H9 (cell line): ENCODE data around the gene SPATS1. TPM values are rescaled to one million over a fixed set of nuclear protein-coding genes. Genes with fewer than 3 reads are reported as not detected.

ENCODE experiments used
- DNase-seq: peaks from one replicate; pipeline ENCODE4 v3.0.0-alpha.2; 2017
- H2AFZ ChIP-seq: one replicate; pipeline ENCODE4 v1.6.1; 2013; ENCODE audit warnings: mild to moderate bottlenecking, low read length, control low read depth, moderate library complexity
- H2AK5ac ChIP-seq: 2 replicates; pipeline ENCODE4 v1.6.1; 2013; ENCODE audit warnings: low read length, control low read depth, mixed read lengths; ENCODE audit not compliant: insufficient read length
- H2BK120ac ChIP-seq: one replicate; pipeline ENCODE4 v1.6.1; 2013; ENCODE audit warnings: low read depth, mild to moderate bottlenecking, low read length, control low read depth, inconsistent platforms; ENCODE audit not compliant: poor library complexity, severe bottlenecking
- H2BK12ac ChIP-seq: 2 replicates; pipeline ENCODE4 v1.6.1; 2013; ENCODE audit warnings: low read length, control low read depth, mixed read lengths, low read depth; ENCODE audit not compliant: insufficient read length
- H2BK15ac ChIP-seq: 2 replicates; pipeline ENCODE4 v1.6.1; 2013; ENCODE audit warnings: low read depth, low read length, control low read depth
- H2BK20ac ChIP-seq: one replicate; pipeline ENCODE4 v1.6.1; 2013; ENCODE audit warnings: low read depth, mild to moderate bottlenecking, low read length, control low read depth, inconsistent platforms; ENCODE audit not compliant: poor library complexity, severe bottlenecking
- H2BK5ac ChIP-seq: 2 replicates; pipeline ENCODE4 v1.6.1; 2013; ENCODE audit warnings: low read length, control low read depth, mixed read lengths; ENCODE audit not compliant: insufficient read length
- H3K14ac ChIP-seq: 2 replicates; pipeline ENCODE4 v1.6.1; 2013; ENCODE audit warnings: low read length, control low read depth; ENCODE audit not compliant: insufficient read depth
- H3K18ac ChIP-seq: 2 replicates; pipeline ENCODE4 v1.6.1; 2013; ENCODE audit warnings: low read depth, mild to moderate bottlenecking, mixed read lengths, low read length, control low read depth; ENCODE audit not compliant: insufficient read length
- H3K23ac ChIP-seq: 2 replicates; pipeline ENCODE4 v1.6.1; 2013; ENCODE audit warnings: low read length, control low read depth, mixed read lengths, low read depth; ENCODE audit not compliant: insufficient read length
- H3K23me2 ChIP-seq: 2 replicates; pipeline ENCODE4 v1.6.1; 2013; ENCODE audit warnings: low read depth, mild to moderate bottlenecking, mixed read lengths, low read length, control low read depth; ENCODE audit not compliant: insufficient read length, poor library complexity, severe bottlenecking
- H3K27ac ChIP-seq: 2 replicates; pipeline ENCODE4 v1.5.1; 2013; ENCODE audit warnings: low read length, control low read depth, mixed read lengths, low read depth; ENCODE audit not compliant: insufficient read length
- H3K27me3 ChIP-seq: 2 replicates; pipeline ENCODE4 v1.6.1; 2013; ENCODE audit warnings: low read length, control low read depth, inconsistent platforms; ENCODE audit not compliant: insufficient read depth
- H3K4ac ChIP-seq: 2 replicates; pipeline ENCODE4 v1.6.1; 2013; ENCODE audit warnings: low read depth, mild to moderate bottlenecking, control low read depth, inconsistent platforms, low read length, moderate library complexity
- H3K4me1 ChIP-seq: 2 replicates; pipeline ENCODE4 v1.6.1; 2013; ENCODE audit warnings: low read length, control low read depth, inconsistent platforms; ENCODE audit not compliant: insufficient read depth
- H3K4me2 ChIP-seq: 2 replicates; pipeline ENCODE4 v1.6.1; 2013; ENCODE audit warnings: low read length, control low read depth, mixed read lengths; ENCODE audit not compliant: insufficient read length, insufficient read depth
- H3K56ac ChIP-seq: 2 replicates; pipeline ENCODE4 v1.6.1; 2013; ENCODE audit warnings: low read depth, mild to moderate bottlenecking, mixed read lengths, low read length, control low read depth; ENCODE audit not compliant: insufficient read length
- H3K79me1 ChIP-seq: 2 replicates; pipeline ENCODE4 v1.6.1; 2013; ENCODE audit warnings: low read depth, mild to moderate bottlenecking, moderate library complexity, low read length, control low read depth, inconsistent platforms; ENCODE audit not compliant: insufficient read depth, poor library complexity, severe bottlenecking
- H3K79me2 ChIP-seq: 2 replicates; pipeline ENCODE4 v1.6.1; 2013; ENCODE audit warnings: low read length, control low read depth, inconsistent platforms; ENCODE audit not compliant: insufficient read depth
- H3K9ac ChIP-seq: 2 replicates; pipeline ENCODE4 v1.6.1; 2013; ENCODE audit warnings: low read length, control low read depth, mixed read lengths; ENCODE audit not compliant: insufficient read length; ENCODE audit errors: extremely low read depth
- H3K9me3 ChIP-seq: one replicate; pipeline ENCODE4 v1.6.1; 2013; ENCODE audit warnings: low read depth, low read length, inconsistent platforms; ENCODE audit not compliant: control insufficient read depth
- H3T11ph ChIP-seq: one replicate; pipeline ENCODE4 v1.6.1; 2013; ENCODE audit warnings: mild to moderate bottlenecking, low read length, control low read depth, inconsistent platforms
- H4K20me1 ChIP-seq: one replicate; pipeline ENCODE4 v1.6.1; 2013; ENCODE audit not compliant: control insufficient read depth, insufficient read length, insufficient read depth
- H4K5ac ChIP-seq: 2 replicates; pipeline ENCODE4 v1.6.1; 2013; ENCODE audit warnings: low read depth, mild to moderate bottlenecking, mixed read lengths, low read length, control low read depth; ENCODE audit not compliant: insufficient read length
- H4K8ac ChIP-seq: replicated peaks from 2 replicates; pipeline ENCODE4 v1.6.1; 2013; ENCODE audit warnings: low read length, control low read depth, mixed read lengths, low read depth; ENCODE audit not compliant: insufficient read length
- H4K91ac ChIP-seq: 2 replicates; pipeline ENCODE4 v1.6.1; 2013; ENCODE audit warnings: low read depth, mild to moderate bottlenecking, moderate library complexity, mixed read lengths, low read length, control low read depth; ENCODE audit not compliant: insufficient read length
- H3K27ac Mint-ChIP-seq, 3 experiments: 2 replicates in 2 of 3; 3 replicates in 1 of 3; pipeline ENCODE4 v1.8.0; 2020 to 2021; ENCODE audit warnings: mixed read lengths in 3 of 3, mild to moderate bottlenecking in 1 of 3, moderate library complexity in 1 of 3
- H3K27me3 Mint-ChIP-seq: 2 replicates; pipeline ENCODE4 v1.8.0; 2021; ENCODE audit warnings: low read depth, mild to moderate bottlenecking, moderate library complexity, mixed read lengths
- H3K36me3 Mint-ChIP-seq, 3 experiments: 2 replicates in 2 of 3; 3 replicates in 1 of 3; pipeline ENCODE4 v1.8.0; 2020 to 2021; ENCODE audit warnings: low read depth in 3 of 3, mixed read lengths in 3 of 3; ENCODE audit not compliant: insufficient read depth in 1 of 3
- H3K4me1 Mint-ChIP-seq, 2 experiments: 2 replicates each; pipeline ENCODE4 v1.8.0; 2020; ENCODE audit warnings: mixed read lengths in 2 of 2
- H3K4me3 Mint-ChIP-seq, 2 experiments: 2 replicates in 1 of 2; 3 replicates in 1 of 2; pipeline ENCODE4 v1.8.0; 2020 to 2021; ENCODE audit warnings: mild to moderate bottlenecking in 2 of 2, mixed read lengths in 2 of 2, moderate library complexity in 1 of 2
- H3K9me3 Mint-ChIP-seq, 2 experiments: 2 replicates in 1 of 2; 3 replicates in 1 of 2; pipeline ENCODE4 v1.8.0; 2020; ENCODE audit warnings: mild to moderate bottlenecking in 2 of 2, mixed read lengths in 2 of 2, moderate library complexity in 1 of 2
- WGBS: extraction: QIAGEN DNeasy Blood & Tissue Kit; methylation state at CpG from one replicate; pipeline ENCODE4 v1.1.7; 2013; ENCODE audit warnings: missing lambda C conversion rate, low lambda C conversion rate, mixed read lengths; ENCODE audit not compliant: insufficient read length; ENCODE audit errors: extremely low coverage; 5-methylcytosine and 5-hydroxymethylcytosine counted together
- total RNA-seq: library from RNA; stranded (reverse); gene quantifications from 2 replicates; pipeline ENCODE4 v1.2.1, GENCODE V29; 2021
- TF ChIP-seq, protein P1 (sequence below): fragments of 200-600 bp; sonication (generic); conservative IDR thresholded peaks from 3 replicates; pipeline ENCODE4 v1.8.0; 2021; ENCODE audit warnings: antibody characterized with exemption, mild to moderate bottlenecking

The SPATS1 gene
- total RNA-seq, 1 experiment from 2014 or later: not detected

DNA sequence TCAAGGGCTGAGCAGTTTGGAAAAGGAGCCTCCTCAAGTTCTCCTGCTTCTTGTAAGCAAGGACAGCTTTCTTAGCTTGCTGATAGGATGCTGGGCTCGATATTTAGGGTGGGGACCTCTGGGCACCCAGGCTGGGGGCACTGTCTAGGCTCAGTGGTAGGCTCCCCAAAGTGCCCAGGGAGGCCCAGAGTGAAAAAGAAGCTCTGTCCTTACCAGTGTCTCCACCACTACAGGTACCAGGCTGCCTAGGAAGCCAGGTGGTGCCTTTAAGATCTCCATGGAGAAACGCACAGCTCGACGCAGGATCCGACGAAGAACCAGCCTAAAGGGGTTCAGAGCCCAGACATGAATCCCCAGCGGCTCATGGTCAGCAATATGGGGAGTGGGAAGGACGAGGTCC lies 35.7 kb upstream of the SPATS1 start:
- no peak overlapping the region for H3K9ac ChIP-seq
- no peak overlapping the region for H3K18ac ChIP-seq
- no peaks in the 10 kb centered on the region for H3K9me3 ChIP-seq
- no peak overlapping the region for H2BK12ac ChIP-seq
- no peak overlapping the region for H3K56ac ChIP-seq
- H3T11ph ChIP-seq: no peak overlapping the region
- no peaks in the 10 kb centered on the region for H3K9me3 Mint-ChIP-seq
- H3K27ac ChIP-seq: no peak overlapping the region
- no peak overlapping the region for H4K91ac ChIP-seq
- H3K23ac ChIP-seq: no peak overlapping the region
- no peak overlapping the region for H4K5ac ChIP-seq
- no peak overlapping the region for H3K4me2 ChIP-seq
- WGBS: no CpG with 5 or more reads among the region's 8 CpGs
- H3K79me1 ChIP-seq: no peaks in the 10 kb centered on the region
- H3K14ac ChIP-seq: no peak overlapping the region
- H3K79me2 ChIP-seq: no peaks in the 10 kb centered on the region
- no peak for DNase-seq
- H3K23me2 ChIP-seq: no peaks in the 10 kb centered on the region
- H2BK20ac ChIP-seq: no peak overlapping the region
- H3K4me3 Mint-ChIP-seq: no peak overlapping the region
- TF ChIP-seq, protein P1, sequence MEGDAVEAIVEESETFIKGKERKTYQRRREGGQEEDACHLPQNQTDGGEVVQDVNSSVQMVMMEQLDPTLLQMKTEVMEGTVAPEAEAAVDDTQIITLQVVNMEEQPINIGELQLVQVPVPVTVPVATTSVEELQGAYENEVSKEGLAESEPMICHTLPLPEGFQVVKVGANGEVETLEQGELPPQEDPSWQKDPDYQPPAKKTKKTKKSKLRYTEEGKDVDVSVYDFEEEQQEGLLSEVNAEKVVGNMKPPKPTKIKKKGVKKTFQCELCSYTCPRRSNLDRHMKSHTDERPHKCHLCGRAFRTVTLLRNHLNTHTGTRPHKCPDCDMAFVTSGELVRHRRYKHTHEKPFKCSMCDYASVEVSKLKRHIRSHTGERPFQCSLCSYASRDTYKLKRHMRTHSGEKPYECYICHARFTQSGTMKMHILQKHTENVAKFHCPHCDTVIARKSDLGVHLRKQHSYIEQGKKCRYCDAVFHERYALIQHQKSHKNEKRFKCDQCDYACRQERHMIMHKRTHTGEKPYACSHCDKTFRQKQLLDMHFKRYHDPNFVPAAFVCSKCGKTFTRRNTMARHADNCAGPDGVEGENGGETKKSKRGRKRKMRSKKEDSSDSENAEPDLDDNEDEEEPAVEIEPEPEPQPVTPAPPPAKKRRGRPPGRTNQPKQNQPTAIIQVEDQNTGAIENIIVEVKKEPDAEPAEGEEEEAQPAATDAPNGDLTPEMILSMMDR: no peak
- no peak overlapping the region for H2AK5ac ChIP-seq
- no peak overlapping the region for H2AFZ ChIP-seq
- no peak overlapping the region for H2BK15ac ChIP-seq
- H3K36me3 Mint-ChIP-seq: peaks cover 38 to 89% (median 85%) of the 10 kb centered on the region in 3 experiments
- no peak overlapping the region for H3K4ac ChIP-seq
- peak overlapping the region in 1 of 3 experiments; percentile 84; a peak in 1 of 7 replicates for H3K27ac Mint-ChIP-seq
- H3K4me1 Mint-ChIP-seq: peaks cover 2% of the 10 kb centered on the region in 2 experiments; a peak in 2 of 4 replicates
- no peaks in the 10 kb centered on the region for H3K27me3 Mint-ChIP-seq
- no peak overlapping the region for H4K8ac ChIP-seq
- no peak overlapping the region for H2BK120ac ChIP-seq
- H3K27me3 ChIP-seq: peaks cover 2% of the 10 kb centered on the region; the same call in 1 of the 2 replicates
- H2BK5ac ChIP-seq: no peak overlapping the region
- H4K20me1 ChIP-seq: no peaks in the 10 kb centered on the region
- H3K4me1 ChIP-seq: no peaks in the 10 kb centered on the region
